Activated T-cell treated with anti-CD3 and anti-CD28 coated beads for 24 hours (primary cell): ENCODE measurements around the gene SLC22A31.
A peak's percentile ranks its signal among the peaks of the same experiment; 100 is the strongest.
"Not testable (repeated sequence)": the region's sequence is repeated elsewhere in the genome, so short reads cannot be mapped to it uniquely, and the experiment has no call there.

Experiments
- DNase-seq: peaks from one replicate; pipeline ENCODE4 v3.0.0-alpha.2; 2020; ENCODE audit warnings: low read depth

The SLC22A31 gene

GRCh38 chr16:89192956-89193575, 7.3 kb downstream of the SLC22A31 start:
- peak; percentile 44 for DNase-seq

DNA sequence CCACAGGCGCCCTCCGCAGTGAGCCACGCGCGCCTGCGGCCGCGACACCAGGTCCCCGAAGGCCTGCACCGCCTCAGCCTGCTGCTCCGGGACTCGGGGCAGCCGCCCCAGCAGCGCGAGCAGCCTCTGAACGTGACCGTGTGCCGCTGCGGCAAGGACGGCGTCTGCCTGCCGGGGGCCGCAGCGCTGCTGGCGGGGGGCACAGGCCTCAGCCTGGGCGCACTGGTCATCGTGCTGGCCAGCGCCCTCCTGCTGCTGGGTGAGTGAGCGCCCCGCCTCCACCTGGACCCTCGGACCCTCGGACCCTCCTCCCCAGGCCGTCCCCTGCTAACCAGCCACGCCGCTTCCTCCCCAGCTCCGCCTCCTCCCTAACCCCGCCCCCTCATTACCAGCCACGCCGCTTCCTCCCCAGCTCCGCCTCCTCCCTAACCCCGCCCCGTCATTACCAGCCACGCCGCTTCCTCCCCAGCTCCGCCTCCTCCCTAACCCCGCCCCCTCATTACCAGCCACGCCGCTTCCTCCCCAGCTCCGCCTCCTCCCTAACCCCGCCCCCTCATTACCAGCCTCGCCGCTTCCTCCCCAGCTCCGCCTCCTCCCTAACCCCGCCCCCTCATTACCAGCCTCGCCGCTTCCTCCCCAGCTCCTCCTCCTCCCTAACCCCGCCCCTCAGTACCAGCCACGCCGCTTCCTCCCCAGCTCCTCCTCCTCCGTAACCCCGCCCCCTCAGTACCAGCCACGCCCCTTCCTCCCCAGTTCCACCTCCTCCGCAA, 8.0 kb downstream of the SLC22A31 start:
- peak; percentile 56 for DNase-seq

GRCh38 chr16:89191901-89192185, 8.5 kb downstream of the SLC22A31 start:
- no peak for DNase-seq

DNA sequence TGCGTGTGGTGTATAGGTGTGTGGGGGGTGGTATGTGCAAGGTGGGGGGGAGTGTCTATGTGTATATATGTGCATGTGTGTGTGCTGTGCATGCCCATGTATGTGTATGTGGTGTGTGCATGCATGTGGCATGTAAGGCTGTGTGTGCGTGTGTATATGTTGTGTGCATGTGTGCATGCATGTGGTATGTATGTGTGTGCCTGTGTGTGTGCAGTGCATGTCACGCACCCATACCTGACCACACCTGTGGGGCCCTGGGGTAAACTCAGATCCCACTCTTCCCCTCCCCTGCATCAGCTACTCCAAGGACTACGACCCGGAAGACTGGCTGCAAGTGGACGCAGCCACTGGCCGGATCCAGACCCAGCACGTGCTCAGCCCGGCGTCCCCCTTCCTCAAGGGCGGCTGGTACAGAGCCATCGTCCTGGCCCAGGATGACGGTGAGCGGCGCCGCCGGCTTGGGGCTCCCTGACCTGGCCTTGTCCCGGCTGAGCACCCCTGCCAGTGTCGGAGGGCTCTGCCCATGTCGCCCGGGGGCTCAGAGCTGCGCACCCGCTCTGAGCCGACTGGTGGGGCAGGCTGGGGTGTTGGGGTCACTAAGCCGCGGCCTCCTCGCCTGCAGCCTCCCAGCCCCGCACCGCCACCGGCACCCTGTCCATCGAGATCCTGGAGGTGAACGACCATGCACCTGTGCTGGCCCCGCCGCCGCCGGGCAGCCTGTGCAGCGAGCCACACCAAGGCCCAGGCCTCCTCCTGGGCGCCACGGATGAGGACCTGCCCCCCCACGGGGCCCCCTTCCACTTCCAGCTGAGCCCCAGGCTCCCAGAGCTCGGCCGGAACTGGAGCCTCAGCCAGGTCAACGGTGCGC, 9.1 kb downstream of the SLC22A31 start:
- no peak for DNase-seq

GRCh38 chr16:89190150-89190958, 10.0 kb downstream of the SLC22A31 start:
- DNase-seq = no peak

DNA sequence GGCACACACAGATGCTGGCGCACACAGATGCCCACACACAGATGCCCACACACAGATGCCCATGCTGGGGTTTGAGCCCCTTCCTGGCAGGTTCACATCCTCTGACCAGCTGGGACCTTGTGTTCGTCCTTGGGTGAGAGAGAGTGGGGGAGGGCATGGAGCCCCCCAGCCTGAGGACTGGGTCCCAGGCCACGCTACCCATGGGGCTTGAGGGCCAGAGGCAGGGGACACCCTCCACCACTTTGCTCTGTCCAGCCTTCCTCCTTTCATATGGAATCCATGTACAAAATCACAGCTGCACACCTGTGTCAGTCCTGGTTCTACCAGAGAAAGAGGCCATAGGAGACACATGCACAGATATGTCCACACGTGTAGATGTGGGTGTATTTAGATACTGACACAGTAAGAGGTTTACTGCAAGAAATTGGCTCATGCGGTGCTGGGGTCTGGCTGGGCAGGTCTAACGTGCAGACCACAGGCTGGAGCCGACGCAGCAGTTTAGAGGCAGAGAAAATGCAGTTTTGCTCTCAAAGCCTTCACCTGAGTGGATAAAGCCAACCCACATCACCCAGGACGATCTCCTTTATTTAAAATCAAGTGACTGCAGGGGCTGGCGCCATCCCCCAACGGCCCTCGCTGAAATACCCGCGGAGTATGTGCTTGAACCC, 10.8 kb downstream of the SLC22A31 start:
- no peak for DNase-seq

DNA sequence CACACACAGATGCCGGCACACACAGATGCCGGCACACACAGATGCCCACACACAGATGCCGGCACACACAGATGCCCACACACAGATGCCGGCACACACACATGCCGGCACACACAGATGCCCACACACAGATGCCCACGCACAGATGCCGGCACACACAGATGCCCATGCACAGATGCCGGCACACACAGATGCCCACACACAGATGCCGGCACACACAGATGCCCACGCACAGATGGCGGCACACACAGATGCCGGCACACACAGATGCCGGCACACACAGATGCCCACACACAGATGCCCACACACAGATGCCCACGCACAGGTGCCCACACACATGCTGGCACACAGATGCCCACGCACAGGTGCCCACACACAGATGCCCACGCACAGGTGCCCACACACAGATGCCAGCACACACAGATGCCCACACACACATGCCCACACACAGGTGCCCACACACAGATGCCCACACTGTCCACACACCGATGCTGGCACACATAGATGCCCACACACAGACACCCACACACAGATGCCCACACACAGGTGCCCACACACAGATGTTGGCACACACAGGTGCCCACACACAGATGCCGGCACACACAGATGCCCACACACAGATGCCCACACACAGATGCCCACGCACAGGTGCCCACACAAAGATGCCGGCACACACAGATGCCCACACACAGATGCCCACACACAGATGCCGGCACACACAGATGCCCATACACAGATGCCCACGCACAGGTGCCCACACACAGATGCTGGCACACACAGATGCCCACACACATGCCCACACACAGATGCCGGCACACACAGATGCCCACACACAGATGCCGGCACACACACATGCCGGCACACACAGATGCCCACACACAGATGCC, 11.6 kb downstream of the SLC22A31 start:
- not testable (repeated sequence) for DNase-seq

DNA sequence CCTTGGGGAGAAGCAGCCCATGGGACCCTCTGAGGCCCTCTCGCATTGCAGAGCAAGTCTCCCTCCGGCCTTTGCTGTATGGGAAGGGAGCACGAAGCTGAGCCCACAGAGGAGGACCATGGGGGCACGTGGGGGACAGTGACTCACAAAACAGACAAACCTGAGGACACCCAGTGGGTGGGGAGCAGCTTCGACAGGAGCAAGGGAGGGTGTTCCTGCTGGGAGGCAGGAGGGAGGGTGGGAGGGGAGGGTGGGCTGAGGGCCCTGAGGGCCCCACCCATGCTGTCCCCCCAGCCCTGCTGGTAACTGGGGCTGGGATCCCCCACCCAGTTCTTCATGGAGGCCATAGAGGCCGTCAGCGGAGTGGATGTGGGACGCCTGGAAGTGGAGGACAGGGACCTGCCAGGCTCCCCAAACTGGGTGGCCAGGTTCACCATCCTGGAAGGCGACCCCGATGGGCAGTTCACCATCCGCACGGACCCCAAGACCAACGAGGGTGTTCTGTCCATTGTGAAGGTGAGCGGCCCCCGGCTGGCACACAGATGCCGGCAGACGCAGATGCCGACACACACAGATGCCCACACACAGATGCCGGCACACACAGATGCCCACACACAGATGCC, 12.5 kb downstream of the SLC22A31 start:
- no peak for DNase-seq

- no peak for DNase-seq
Measured at GRCh38 chr16:89187032-89187769, 13.1 kb downstream of the SLC22A31 start.

DNA sequence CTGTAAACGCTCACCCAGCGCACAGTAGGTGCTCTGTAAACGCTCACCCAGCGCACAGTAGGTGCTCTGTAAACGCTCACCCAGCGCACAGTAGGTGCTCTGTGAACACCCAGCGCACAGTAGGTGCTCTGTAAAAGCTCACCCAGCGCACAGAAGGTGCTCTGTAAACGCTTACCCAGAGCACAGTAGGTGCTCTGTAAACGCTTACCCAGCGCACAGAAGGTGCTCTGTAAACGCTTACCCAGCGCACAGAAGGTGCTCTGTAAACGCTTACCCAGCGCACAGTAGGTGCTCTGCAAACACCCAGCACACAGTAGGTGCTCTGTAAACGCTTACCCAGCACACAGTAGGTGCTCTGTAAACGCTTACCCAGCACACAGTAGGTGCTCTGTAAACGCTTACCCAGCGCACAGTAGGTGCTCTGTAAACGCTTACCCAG, 13.7 kb downstream of the SLC22A31 start:
- not testable (repeated sequence) for DNase-seq

GRCh38 chr16:89185887-89186592, 14.3 kb downstream of the SLC22A31 start:
- DNase-seq = not testable (repeated sequence)

DNA sequence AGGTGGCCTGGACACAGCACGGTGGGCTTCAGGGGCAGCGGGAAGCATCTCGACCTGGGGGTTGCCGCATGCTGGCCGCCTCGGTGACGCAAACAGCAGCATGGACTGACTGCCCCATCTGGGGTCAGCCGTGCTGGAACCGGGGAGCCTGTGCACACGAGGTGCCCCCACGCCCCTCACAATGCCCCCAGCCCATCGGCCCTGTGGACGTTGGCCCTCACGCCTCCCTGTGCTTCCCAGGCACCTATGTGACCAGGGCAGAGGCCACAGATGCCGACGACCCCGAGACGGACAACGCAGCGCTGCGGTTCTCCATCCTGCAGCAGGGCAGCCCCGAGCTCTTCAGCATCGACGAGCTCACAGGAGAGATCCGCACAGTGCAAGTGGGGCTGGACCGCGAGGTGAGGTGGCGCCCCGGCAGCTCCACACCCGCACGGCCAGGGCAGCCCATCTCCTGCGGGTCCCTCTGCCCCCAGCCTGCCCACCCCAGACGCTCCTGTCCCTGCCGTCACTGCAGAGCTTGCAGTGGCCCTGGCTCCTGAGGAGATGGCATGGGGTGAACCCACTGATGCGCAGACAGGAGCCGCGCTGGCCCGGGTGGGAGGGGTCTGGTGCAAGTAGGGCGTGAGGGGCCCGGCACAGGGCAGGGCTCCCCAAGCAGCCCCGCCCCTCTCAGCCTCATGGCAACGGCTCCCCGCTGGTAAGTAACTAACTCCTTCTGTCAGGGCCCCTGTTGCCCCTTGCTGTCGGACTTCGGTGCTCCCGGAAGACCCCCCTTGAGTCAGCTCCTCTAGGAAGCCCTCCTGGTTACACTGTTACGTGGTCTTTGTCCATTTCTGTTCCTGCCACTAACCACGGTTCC, 15.2 kb downstream of the SLC22A31 start:
- no peak for DNase-seq

- no peak for DNase-seq
Measured at GRCh38 chr16:89184677-89184932, 15.7 kb downstream of the SLC22A31 start.

DNA sequence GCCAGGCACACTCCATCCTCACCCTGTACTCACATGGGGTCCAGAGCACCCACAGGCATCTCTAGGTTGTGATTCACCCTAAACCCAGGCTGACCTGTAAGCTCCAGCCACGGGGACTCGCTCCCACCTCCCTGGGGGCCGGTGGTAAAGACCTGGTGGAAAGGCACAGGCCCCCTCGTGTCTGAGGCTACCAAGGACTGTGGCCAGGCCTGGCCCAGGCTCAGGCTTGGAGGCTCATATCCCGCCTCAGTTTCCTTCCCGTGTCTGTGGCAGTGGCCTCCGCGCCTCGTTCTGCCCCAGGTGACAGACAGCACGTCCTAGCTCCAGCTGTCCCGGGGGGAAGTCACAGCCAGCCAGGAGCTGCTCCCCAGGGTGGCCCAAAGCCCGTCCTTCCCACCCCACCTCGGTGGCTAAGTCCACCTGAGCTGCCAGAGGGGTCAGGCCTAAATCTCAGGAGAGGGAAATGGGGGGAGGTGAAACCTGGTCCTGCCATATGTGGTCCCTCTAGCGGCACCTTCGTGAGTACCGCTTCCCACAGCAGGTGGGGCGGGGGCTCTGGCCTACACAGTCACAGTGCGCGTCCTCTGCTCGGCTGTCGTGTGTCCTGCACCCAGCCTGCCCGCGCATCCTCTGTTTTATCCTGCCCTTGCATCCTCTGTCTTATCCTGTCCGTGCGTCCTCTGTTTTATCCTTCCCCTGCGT, 16.2 kb downstream of the SLC22A31 start:
- DNase-seq = no peak

DNA sequence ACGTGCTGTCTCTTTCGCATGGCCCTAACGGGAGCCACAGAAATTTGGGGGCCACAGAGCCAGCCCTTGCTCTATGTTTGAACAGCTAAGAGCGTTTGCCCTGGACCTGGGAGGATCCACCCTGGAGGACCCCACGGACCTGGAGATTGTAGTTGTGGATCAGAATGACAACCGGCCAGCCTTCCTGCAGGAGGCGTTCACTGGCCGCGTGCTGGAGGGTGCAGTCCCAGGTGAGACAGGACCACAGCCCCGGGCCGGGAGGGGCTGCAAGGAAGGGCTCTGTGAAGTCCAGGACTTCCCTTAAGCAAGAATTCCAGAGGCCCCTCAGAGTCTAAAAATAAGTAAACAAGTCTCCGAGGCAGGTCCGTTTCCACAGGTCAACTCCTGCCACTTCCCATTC, 16.9 kb downstream of the SLC22A31 start:
- no peak for DNase-seq

DNA sequence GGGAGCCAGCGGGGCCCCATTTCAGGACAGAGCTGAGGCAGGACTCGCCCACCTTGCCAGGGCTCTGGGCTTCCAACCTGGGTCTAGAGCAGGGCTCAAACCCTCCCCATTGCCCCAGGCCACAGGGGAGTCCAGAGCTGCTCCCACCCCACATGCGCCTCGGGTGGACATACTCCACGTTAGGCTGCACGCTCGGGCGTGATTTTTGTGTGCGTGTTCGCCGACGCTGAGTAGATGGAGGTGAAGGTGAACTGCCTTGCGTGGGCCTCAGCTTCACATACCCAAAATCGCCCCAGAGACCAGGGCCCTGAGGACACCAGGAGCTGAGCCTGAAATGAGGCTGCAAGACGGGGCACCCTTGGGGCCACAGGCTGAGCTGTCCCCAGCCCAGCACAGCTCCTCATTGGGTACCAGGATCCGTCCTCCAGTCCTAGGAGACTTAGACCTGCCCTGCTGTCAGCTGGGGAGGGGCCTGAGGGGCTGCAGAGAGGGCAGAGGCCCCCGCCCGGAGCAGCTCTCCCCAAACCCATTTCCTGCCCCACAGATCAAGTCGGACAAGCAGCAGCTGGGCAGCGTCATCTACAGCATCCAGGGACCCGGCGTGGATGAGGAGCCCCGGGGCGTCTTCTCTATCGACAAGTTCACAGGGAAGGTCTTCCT, 20.6 kb downstream of the SLC22A31 start:
- no peak for DNase-seq

DNA sequence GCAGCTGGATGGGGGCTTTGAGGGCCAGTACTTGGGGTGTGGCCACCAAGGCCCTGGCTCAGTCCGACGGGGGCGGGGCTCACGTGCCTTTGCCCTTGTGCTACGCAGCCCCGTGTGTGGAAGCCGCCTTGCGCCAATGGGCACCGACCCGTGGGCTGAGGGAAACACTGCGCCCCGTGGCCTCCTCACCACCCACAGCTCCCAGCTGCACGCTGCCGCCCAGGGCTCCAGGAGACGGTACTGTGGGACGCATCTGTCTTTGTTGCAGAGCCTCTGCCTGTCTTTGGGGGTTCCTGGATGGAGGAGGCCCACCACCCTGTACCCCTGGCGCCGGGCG, 21.2 kb downstream of the SLC22A31 start:
- no peak for DNase-seq
